Measurements from ENCODE around the gene LY9.

GRCh38 chr1:160767395-160768294, 28.3 kb upstream of the LY9 start:
- TF ChIP-seq POLR2A (IDR thresholded peaks at IDR 0.05; ENCODE audit: low read depth, low read length) = peak; percentile 79
- no peak; the same call in 1 of the 2 replicates for TF ChIP-seq TAF1 (IDR thresholded peaks at IDR 0.05; ENCODE audit: borderline replicate concordance, low read depth, low read length)
- TF ChIP-seq POLR2AphosphoS5 (IDR thresholded peaks at IDR 0.05; ENCODE audit: low read depth, low read length) = peak; percentile 86

Measured in GM12892 (cell line).